Caki2 (cell line): ENCODE results near the gene C17orf50. TPM values are rescaled to one million over a fixed set of nuclear protein-coding genes. Genes with fewer than 3 reads are reported as not detected.

Experiments used
- DNase-seq: peaks from one replicate; pipeline ENCODE4 v3.0.0-alpha.2; 2015; ENCODE audit warnings: low read depth
- in situ Hi-C: cut with HindIII; loops from 2 replicates; pipeline ENCODE4 v1.10.0; 2016; ENCODE audit warnings: low sequenced_read_pairs, low pct_unique_long_range_greater_than_20kb, mixed read lengths
- total RNA-seq: library from RNA; depleted of rRNA; stranded (reverse); fragments of >200 nt; shearing (Covaris generic); gene quantifications from 2 replicates; pipeline ENCODE4 v1.2.3, GENCODE V29; 2014; ENCODE audit warnings: low replicate concordance; rRNA removed

The C17orf50 gene
- total RNA-seq, 1 experiment from 2014 or later: not detected

- in situ Hi-C loops: no loop called here
- DNase-seq: no peak
These were observed 37.2 kb downstream of the C17orf50 start for GRCh38 chr17:35797918-35798317.

GRCh38 chr17:35799942-35800341 is 39.3 kb downstream of the C17orf50 start:
- peak; percentile 6 for DNase-seq
- in situ Hi-C loops: no loop called here

DNA sequence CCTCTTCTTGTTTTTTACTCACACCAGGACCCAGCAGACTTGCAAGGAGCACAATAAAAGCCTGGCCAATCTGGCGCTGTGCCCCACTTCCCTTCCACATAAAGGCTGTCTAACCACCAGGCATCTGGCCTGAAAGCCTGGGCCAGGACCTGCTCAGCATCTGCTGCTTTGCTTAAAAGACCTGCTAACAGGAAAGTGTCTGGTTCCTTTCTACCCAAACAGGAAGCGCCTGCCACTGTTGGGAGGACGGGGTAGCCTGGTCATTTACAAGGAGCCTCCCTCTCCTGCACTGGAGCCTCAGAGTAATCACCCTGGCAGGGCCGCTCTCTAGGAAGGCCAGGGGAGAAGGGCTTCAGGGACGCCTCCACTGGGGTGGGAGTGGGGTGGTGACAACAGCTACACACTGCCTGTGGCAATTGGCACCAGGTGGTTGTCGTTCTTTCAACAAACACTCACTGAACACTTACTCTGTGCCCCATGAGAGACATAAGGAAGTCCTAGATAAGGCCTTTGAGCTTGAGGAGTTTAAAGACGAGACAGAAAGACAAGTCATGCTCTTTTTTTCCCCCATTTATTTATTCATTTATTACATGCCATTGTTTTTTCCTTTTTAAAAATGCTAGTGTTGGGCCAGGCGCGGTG is 41.0 kb downstream of the C17orf50 start:
- DNase-seq: no peak
- in situ Hi-C loops: no loop called here

DNA sequence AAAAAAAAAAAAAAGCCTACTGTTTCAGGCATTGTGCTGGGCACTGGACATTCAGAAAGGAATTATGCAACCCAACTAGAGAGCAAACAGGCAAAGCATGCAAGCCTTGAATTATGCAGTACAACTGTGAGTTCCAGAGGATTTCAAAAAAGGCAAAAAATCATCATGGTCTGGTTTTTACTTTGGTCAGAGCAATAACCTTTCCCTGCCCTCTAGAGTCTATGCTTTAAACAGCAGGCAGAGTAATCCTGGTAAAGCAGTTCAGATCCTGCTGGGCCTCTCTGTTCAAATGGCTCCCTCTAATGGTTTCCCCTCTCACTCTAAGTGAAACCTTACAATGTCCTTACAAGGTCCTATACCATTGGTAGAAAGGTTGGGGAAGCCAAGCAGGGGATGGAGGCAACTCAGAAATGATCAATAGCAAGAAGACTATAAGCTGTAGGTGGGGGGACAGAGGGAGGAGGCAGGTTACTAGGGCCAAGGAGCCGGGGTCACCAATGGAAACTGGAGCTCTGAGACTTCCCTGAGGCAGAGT is 44.0 kb downstream of the C17orf50 start:
- peak; percentile 77 for DNase-seq
- in situ Hi-C loops: no loop called here

GRCh38 chr17:35807371-35808144 is 46.9 kb downstream of the C17orf50 start:
- in situ Hi-C loops: no loop called here
- DNase-seq: peak; percentile 33

- in situ Hi-C loops: no loop called here
These were observed 47.7 kb downstream of the C17orf50 start for GRCh38 chr17:35808240-35808961.

DNA sequence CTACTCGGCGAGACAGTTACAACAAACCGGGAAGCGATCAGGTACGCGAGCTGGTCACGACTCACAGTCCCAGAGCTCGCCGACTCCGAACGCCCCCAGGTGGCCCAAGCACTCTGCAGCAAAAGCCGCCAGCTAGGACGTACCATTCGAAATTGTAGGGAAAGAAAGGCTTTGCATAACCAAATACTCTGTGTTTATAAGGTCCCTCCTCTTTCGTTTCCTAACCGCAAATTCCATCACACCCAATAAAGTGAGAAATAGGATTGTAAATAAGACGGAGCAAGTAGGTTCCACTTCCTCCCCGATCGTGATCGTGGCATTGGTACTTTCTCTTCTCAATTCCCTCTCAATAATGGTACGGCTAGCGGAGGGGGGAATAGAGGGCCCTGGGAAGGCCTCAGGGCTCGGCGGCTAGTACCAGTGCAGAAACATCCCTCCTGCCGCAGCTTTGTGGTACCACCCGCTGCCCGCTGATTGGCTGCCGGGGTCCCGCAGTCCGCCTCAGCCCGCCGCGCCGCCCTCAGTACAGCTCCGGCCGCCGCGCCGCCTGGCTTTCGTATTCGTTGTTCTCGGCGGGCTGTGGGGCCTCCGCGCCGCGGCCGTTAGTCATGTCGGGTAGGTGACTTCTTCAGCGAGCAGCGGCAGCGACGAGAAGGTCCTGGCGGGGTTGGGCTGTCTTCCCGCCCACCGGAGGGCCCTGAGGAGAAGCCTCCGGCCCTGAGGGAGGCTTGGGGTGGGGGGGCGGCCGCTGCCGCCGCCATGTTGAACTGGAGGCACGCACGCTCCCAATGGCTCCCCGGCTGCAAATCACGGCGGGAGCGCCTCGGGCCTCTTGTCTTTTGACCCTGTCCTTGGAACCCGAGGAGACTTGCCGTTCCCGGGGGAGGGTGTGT is 48.5 kb downstream of the C17orf50 start, which contains the start of gene TAF15:
TAF15 (plus strand) TSS at position 523 of the 893 bp plus-strand sequence; CDS start at position 609, 86 bp downstream.
- in situ Hi-C loops: no loop called here
- peak; percentile 99 for DNase-seq

More at GRCh38 chr17:35808240-35808961, 47.7 kb downstream of the C17orf50 start:
- DNase-seq: peak; percentile 6

DNA sequence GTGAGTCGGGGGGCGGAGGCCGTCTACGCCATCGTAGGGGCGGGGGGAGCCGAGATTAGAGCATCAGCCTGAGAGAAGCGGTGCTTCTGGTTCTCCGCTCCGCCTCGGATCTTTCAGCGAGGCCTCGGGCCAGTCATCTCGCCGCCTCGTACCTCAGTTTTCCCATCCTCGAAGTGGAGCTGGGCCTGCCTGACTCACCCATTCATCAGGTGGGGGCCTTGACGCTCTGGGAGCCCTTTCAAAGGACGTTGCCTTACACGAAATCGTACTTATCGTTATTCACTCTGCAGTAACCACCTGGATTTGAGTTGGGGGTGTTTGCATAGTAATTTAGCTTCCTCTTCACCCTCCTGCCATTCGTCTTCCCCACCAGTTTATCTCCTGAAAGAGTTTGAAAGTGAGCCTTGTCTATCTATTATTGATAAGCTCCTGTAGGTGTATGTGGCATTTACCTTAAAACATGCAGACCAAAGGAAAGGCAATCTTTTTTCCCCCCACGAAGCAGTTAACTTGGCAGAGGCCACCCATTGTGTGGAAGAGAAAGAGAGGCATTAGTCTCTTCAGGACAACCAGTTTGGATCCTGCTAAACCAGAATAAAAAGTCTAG is 49.3 kb downstream of the C17orf50 start:
- in situ Hi-C loops: no loop called here
- peak; percentile 26 for DNase-seq

GRCh38 chr17:35811759-35812158 is 51.1 kb downstream of the C17orf50 start:
- DNase-seq: no peak
- in situ Hi-C loops: no loop called here

DNA sequence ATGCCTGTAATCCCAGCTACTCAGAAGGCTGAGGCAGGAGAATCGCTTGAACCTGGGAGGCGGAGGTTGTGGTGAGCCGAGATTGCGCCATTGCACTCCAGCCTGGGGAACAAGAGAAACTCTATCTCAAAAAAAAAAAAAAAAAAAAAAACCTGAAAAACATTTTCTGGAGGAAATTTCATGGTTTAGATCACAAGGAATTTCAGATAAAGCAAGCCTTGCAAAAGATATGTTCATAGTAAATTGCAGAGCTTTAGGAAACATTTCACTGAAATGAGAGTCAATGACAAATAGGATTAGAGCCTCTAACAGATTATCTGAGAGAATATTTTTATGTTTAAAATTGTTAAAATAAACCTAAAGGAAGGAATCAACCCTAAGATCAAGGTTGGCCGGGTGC is 51.8 kb downstream of the C17orf50 start:
- no peak for DNase-seq
- in situ Hi-C loops: no loop called here

Other genes starting within 250 kb of the C17orf50 start
- gene SLFN12L, start 223.2 kb upstream of the C17orf50 start, total RNA-seq: not detected in 2 replicates
- not detected in 2 replicates for gene SLFN14, start 200.1 kb upstream of the C17orf50 start, total RNA-seq
- gene PEX12, start 182.3 kb upstream of the C17orf50 start, total RNA-seq: 5.6 and 10.5 TPM in 2 replicates
- 118 and 135 TPM in 2 replicates for gene AP2B1, start 173.6 kb upstream of the C17orf50 start, total RNA-seq
- gene RASL10B, start 29.2 kb upstream of the C17orf50 start, total RNA-seq: 0.17 TPM in 1 of 2 replicates, not detected in the other
- not detected in 2 replicates for gene GAS2L2, start 7.6 kb upstream of the C17orf50 start, total RNA-seq
- 1.7 TPM in 1 of 2 replicates, not detected in the other for gene MMP28, start 34.8 kb downstream of the C17orf50 start, total RNA-seq
- gene TAF15, start 48.6 kb downstream of the C17orf50 start, total RNA-seq: 4.9 and 7.7 TPM in 2 replicates
- not detected in 2 replicates for gene HEATR9, start 108.0 kb downstream of the C17orf50 start, total RNA-seq
- gene CCL5, start 119.5 kb downstream of the C17orf50 start, total RNA-seq: 16.0 and 21.5 TPM in 2 replicates
- 12.8 and 13.7 TPM in 2 replicates for gene RDM1, start 169.9 kb downstream of the C17orf50 start, total RNA-seq
- gene LYZL6, start 182.8 kb downstream of the C17orf50 start, total RNA-seq: not detected in 2 replicates
- not detected in 2 replicates for gene CCL16, start 220.6 kb downstream of the C17orf50 start, total RNA-seq
- not detected in 2 replicates for gene CCL14, start 225.8 kb downstream of the C17orf50 start, total RNA-seq
- not detected in 2 replicates for gene CCL15, start 240.7 kb downstream of the C17orf50 start, total RNA-seq